K562 (cell line): ENCODE measurements around the gene ABCA4. TPM values are rescaled to one million over a fixed set of nuclear protein-coding genes. Genes with fewer than 3 reads are reported as not detected.

Experiments used
- ATAC-seq: fragments of 200-7000 bp; cut with Tn5 transposase; 3 replicates; pipeline ENCODE4 v1.9.1; 2020; ENCODE audit warnings: moderate library complexity
- BruUV-seq: library from RNA; stranded (reverse); fragments of 400-500 nt; replicated peaks from 2 replicates; lab custom pipeline; 2021; lab: Mats Ljungman, UMichigan
- CTCF ChIA-PET: fragments of 300-600 bp; formaldehyde crosslinking; extraction: SDS; loops from one replicate; lab custom pipeline; 2021; ENCODE audit warnings: low intra/inter-chr PET ratio; lab: Yijun Ruan, JAX
- POLR2A ChIA-PET: fragments of 300-600, 350-650 bp; sonication (Branson Sonifier 250); formaldehyde crosslinking; extraction: SDS; loops from one replicate; lab custom pipeline; 2021; ENCODE audit warnings: antibody characterized with exemption, inconsistent platforms; lab: Yijun Ruan, JAX
- DNase-seq, 4 experiments: peaks; one replicate each; pipeline versions ENCODE4 v3.0.0 to v3.0.0-alpha.2; 2011 to 2018; ENCODE audit warnings: low spot score in 3 of 4, mixed read lengths in 3 of 4; ENCODE audit errors: extremely low read depth in 1 of 4
- FAIRE-seq: peaks from 2 replicates; lab custom pipeline; 2011; peaks lifted over from hg19 to GRCh38; lab: Jason Lieb, UNC
- H2AFZ ChIP-seq: 2 replicates; pipeline ENCODE4 v1.6.0; 2011; ENCODE audit warnings: low read depth, low read length, control low read depth, inconsistent platforms
- H3K27ac ChIP-seq: fragments of 200-600 bp; 3 replicates; pipeline ENCODE4 v1.8.0; 2011; ENCODE audit warnings: low read depth, mild to moderate bottlenecking, control low read depth, inconsistent platforms, low read length, moderate library complexity, mixed read lengths; ENCODE audit errors: extremely low read depth
- H3K27me3 ChIP-seq, 2 experiments: fragments of 300-600 bp in 1 of 2; 2 replicates in 1 of 2; 3 replicates in 1 of 2; pipeline versions ENCODE4 v1.6.0 to v1.8.0; 2011; ENCODE audit warnings: inconsistent platforms in 2 of 2, low read length in 2 of 2, mild to moderate bottlenecking in 1 of 2, mixed read lengths in 1 of 2, moderate library complexity in 1 of 2; ENCODE audit not compliant: control insufficient read depth in 2 of 2, insufficient read depth in 2 of 2
- H3K36me3 ChIP-seq: fragments of 300-600 bp; 3 replicates; pipeline ENCODE4 v1.8.0; 2011; ENCODE audit warnings: mild to moderate bottlenecking, low read length, inconsistent platforms; ENCODE audit not compliant: control insufficient read depth, insufficient read depth
- H3K4me1 ChIP-seq, 2 experiments: fragments of 200-600 bp in 1 of 2; replicated peaks in 1 of 2; 2 replicates in 1 of 2; 3 replicates in 1 of 2; pipeline versions ENCODE4 v1.5.1 to v1.8.0; 2011; ENCODE audit warnings: inconsistent platforms in 2 of 2, low read length in 2 of 2, mild to moderate bottlenecking in 1 of 2, mixed read lengths in 1 of 2, moderate library complexity in 1 of 2; ENCODE audit not compliant: control insufficient read depth in 2 of 2, insufficient read depth in 2 of 2
- H3K4me2 ChIP-seq: 2 replicates; pipeline ENCODE4 v1.6.1; 2011; ENCODE audit warnings: low read length, control low read depth, inconsistent platforms, mixed read lengths; ENCODE audit not compliant: insufficient read depth
- H3K4me3 ChIP-seq: fragments of 200-600 bp; sonication (generic), shearing (Covaris generic); 2 replicates; pipeline ENCODE4 v1.5.1; 2016; ENCODE audit warnings: control low read depth, inconsistent platforms
- H3K79me2 ChIP-seq: fragments of 200-600 bp; 3 replicates; pipeline ENCODE4 v1.8.0; 2011; ENCODE audit warnings: low read length, inconsistent platforms; ENCODE audit not compliant: control insufficient read depth, insufficient read depth
- H3K9ac ChIP-seq, 2 experiments: 2 replicates each; pipeline versions ENCODE4 v1.6.0 to v1.6.1; 2011; ENCODE audit warnings: low read depth in 2 of 2, low read length in 2 of 2, control low read depth in 1 of 2, inconsistent platforms in 1 of 2, mild to moderate bottlenecking in 1 of 2, mixed read lengths in 1 of 2; ENCODE audit not compliant: insufficient read depth in 1 of 2
- H3K9me1 ChIP-seq: one replicate; pipeline ENCODE4 v1.6.0; 2011; ENCODE audit warnings: inconsistent platforms, mild to moderate bottlenecking, low read length, moderate library complexity; ENCODE audit not compliant: control insufficient read depth, insufficient read depth
- H3K9me3 ChIP-seq: replicated peaks from 2 replicates; pipeline ENCODE4 v1.5.1; 2011; ENCODE audit warnings: low read depth, low read length, inconsistent platforms; ENCODE audit not compliant: control insufficient read depth, insufficient read depth
- H4K20me1 ChIP-seq: replicated peaks from 2 replicates; pipeline ENCODE4 v1.6.1; 2011; ENCODE audit warnings: low read length, inconsistent platforms, mixed read lengths; ENCODE audit not compliant: control insufficient read depth, insufficient read depth
- CBFA2T3 ChIP-seq: fragments of 450-650 bp; IDR thresholded peaks from 2 replicates; pipeline ENCODE4 v1.6.1; 2017
- CCNT2 ChIP-seq: IDR thresholded peaks from 2 replicates; pipeline ENCODE4 v1.6.1; 2011; ENCODE audit warnings: borderline replicate concordance, low read depth, mild to moderate bottlenecking, moderate library complexity, mixed read lengths, low read length; ENCODE audit not compliant: insufficient read length; ENCODE audit errors: extremely low read depth
- DNMT1 ChIP-seq: fragments of 450-650 bp; IDR thresholded peaks from 2 replicates; pipeline ENCODE4 v1.6.1; 2016; ENCODE audit warnings: antibody characterized with exemption, mild to moderate bottlenecking
- DPF2 ChIP-seq: fragments of 450-650 bp; IDR thresholded peaks from 2 replicates; pipeline ENCODE4 v1.6.1; 2016
- EP300 ChIP-seq: IDR thresholded peaks from 2 replicates; pipeline ENCODE4 v1.6.1; 2012; ENCODE audit warnings: low read length, improper control_type of control experiment
- HEY1 ChIP-seq: fragments of 250-450 bp; sonication (Bioruptor Pico); IDR thresholded peaks from 2 replicates; pipeline ENCODE4 v1.5.0; 2020; ENCODE audit warnings: mild to moderate bottlenecking, moderate library complexity, borderline replicate concordance
- KDM1A ChIP-seq, 2 experiments: fragments of 450-650 bp; IDR thresholded peaks; 2 replicates each; pipeline ENCODE4 v1.6.1; 2016; ENCODE audit warnings: mild to moderate bottlenecking in 2 of 2
- MAFG ChIP-seq: fragments of 450-650 bp; conservative IDR thresholded peaks from 2 replicates; pipeline ENCODE4 v1.6.1; 2016; ENCODE audit warnings: missing genetic modification characterization, missing compliant biosample characterization
- MEIS2 ChIP-seq: fragments of 450-650 bp; IDR thresholded peaks from 2 replicates; pipeline ENCODE4 v1.6.1; 2014; ENCODE audit warnings: mild to moderate bottlenecking; ENCODE audit not compliant: partially characterized antibody
- MYNN ChIP-seq, 2 experiments: sonication (generic); formaldehyde crosslinking in 1 of 2; IDR thresholded peaks; 2 replicates each; pipeline versions ENCODE4 v1.5.0 to v1.6.1; 2016 to 2020; ENCODE audit warnings: antibody characterized with exemption in 1 of 2, missing genetic modification reagents in 1 of 2
- PRMT5 ChIP-seq: sonication (generic); formaldehyde crosslinking; IDR thresholded peaks from 2 replicates; pipeline ENCODE4 v1.5.0; 2020; ENCODE audit warnings: missing genetic modification reagents
- ZNF12 ChIP-seq: sonication (generic); formaldehyde crosslinking; IDR thresholded peaks from 2 replicates; pipeline ENCODE4 v1.4.0; 2020; ENCODE audit warnings: mild to moderate bottlenecking, missing genetic modification reagents
- ZNF184 ChIP-seq: sonication (generic); formaldehyde crosslinking; IDR thresholded peaks from 2 replicates; pipeline ENCODE4 v1.5.0; 2020; ENCODE audit warnings: missing genetic modification reagents
- ZNF197 ChIP-seq: fragments of 200-800 bp; sonication (Bioruptor generic); IDR thresholded peaks from 2 replicates; pipeline ENCODE4 v1.6.1; 2016; ENCODE audit warnings: low read depth, missing genetic modification characterization, missing compliant biosample characterization
- WGBS: fragments of 100-300 bp; shearing (Covaris generic); methylation state at CpG from one replicate; pipeline ENCODE4 v1.1.6; 2016; ENCODE audit warnings: low coverage, mixed read lengths; ENCODE audit not compliant: insufficient coverage; ENCODE audit errors: missing lambda C conversion rate; 5-methylcytosine and 5-hydroxymethylcytosine counted together
- in situ Hi-C: fragments of 300-500 bp; cut with MboI; formaldehyde crosslinking; loops from 4 replicates; pipeline ENCODE4 v1.15.0; 2018; ENCODE audit warnings: inconsistent platforms, mixed read lengths
- intact Hi-C: fragments of 100-400 bp; cut with micrococcal nuclease; formaldehyde crosslinking; loops from 2 replicates; pipeline ENCODE4 v1.14.2; 2022
- polyA plus RNA-seq, 8 experiments: library from polyadenylated mRNA; depleted of rRNA in 4 of 8; stranded (reverse) in 5 of 8; unstranded in 3 of 8; fragments of >200 nt; fragmentation: Nextera tagmentation in 2 of 8; fragmentation: Illumina TruSeq in 1 of 8; extraction: Ambion mirVana in 2 of 8; extraction: Trizol in 1 of 8; gene quantifications; 2 replicates each; pipeline versions ENCODE4 v1.2.1 to v1.2.3, GENCODE V29; 2011 to 2014; ENCODE audit warnings: inconsistent platforms in 1 of 8, missing spikeins in 1 of 8
- total RNA-seq, 7 experiments: library from RNA; depleted of rRNA in 6 of 7; stranded (reverse); fragments of >200 nt in 6 of 7; fragmentation: Illumina TruSeq in 2 of 7; extraction: Trizol in 2 of 7; gene quantifications; 2 replicates each; pipeline versions ENCODE4 v1.2.1 to v1.2.3, GENCODE V29; 2011 to 2021; ENCODE audit warnings: low replicate concordance in 1 of 7

ABCA4 gene
- total and polyA plus RNA-seq, 9 of the 15 experiments (the other 6 are each of a cell fraction or from before 2014, with no cell fraction given), result 0.01 to 0.04 TPM; not detected in 7

GRCh38 chr1:93992954-93993353 is 128.0 kb downstream of the ABCA4 start:
- in situ Hi-C loops (no loop called here), intact Hi-C loops (no loop called here)
- FAIRE-seq, result no peak
- Histone ChIP-seq H4K20me1 (peaks cover 5% of the 10 kb centered on the region; the same call in 1 of the 2 replicates), H3K9ac (no peak overlapping the region), H3K9me1 (no peaks in the 10 kb centered on the region), H3K27ac (no peak overlapping the region), H3K36me3 (no peaks in the 10 kb centered on the region), H3K9me3 (no peaks in the 10 kb centered on the region), H3K27me3 (peaks cover 16 to 37% of the 10 kb centered on the region in 2 experiments), H2AFZ (no peak overlapping the region), H3K4me1 (no peaks in the 10 kb centered on the region), H3K4me3 (no peak overlapping the region), H3K79me2 (no peaks in the 10 kb centered on the region), H3K4me2 (no peak overlapping the region)
- 0% methylated on average over 10 of the region's 10 CpGs for WGBS
- no peak for ATAC-seq
- no peak for DNase-seq
- BruUV-seq, result no TSS peak
- TF ChIP-seq HEY1 (CRISPR knock-in tag) (no peak), ZNF184 (CRISPR knock-in tag) (no peak), ZNF12 (CRISPR knock-in tag) (no peak), MYNN (IDR thresholded peaks at IDR 0.05) (no peak), MYNN (CRISPR knock-in tag; IDR thresholded peaks at IDR 0.05) (no peak), MAFG (tag) (no peak), ZNF197 (CRISPR knock-in tag) (no peak), PRMT5 (CRISPR knock-in tag) (no peak), CBFA2T3 (no peak), DPF2 (no peak), EP300 (no peak), MEIS2 (no peak), CCNT2 (no peak), KDM1A (IDR thresholded peaks at IDR 0.05) (no peak), DNMT1 (no peak)
- ChIA-PET POLR2A (interaction anchor here (1.1 to 1.4 kb wide), 2 partner anchors 12 to 15 kb away, joined by 3 to 4 read pairs; no protein-coding TSS in a partner anchor), CTCF (no interaction called here)
